ENCODE measurements around the gene CCL16.

CCL16 gene

DNA sequence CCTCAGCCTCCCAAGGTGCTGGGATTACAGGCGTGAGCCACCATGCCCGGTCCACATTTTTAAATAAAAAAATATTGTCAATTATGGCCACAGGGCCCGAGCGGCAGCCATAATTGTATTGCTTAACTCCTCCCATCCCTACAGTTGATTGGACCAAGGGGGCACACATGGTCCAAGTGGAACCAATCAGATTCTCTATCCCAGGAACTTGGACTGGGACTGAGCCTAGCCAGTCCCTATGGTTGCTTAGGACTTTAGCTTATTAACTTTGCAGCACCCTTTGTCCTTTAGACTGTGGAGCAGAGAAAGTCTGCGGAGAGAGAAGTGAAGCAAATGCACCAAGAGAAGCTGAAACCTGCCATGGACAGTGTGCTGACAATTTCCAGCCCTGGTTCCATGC lies 45.2 kb downstream of the CCL16 start:
- no peak for DNase-seq (ENCODE audit: low spot score)

DNA sequence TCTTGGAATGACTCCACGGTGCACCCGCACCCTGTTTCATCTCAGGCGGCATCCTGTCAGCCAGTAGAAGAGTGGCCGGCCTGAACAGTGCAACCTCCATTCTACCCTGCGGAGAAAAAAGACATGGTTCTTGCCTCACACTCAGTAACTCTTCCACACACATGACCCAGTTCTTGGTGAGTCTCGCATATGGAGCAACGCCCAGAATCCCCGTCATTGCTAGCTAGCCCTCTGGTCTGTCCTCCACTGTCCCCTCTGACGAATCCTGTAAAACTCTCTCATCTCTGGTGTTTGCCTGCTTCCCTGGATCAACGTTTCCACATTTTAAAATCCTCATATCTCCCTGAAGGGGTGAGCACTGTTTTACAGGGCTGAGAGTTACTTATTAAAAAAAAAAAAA lies 46.5 kb downstream of the CCL16 start:
- no peak for DNase-seq (ENCODE audit: low spot score)

DNA sequence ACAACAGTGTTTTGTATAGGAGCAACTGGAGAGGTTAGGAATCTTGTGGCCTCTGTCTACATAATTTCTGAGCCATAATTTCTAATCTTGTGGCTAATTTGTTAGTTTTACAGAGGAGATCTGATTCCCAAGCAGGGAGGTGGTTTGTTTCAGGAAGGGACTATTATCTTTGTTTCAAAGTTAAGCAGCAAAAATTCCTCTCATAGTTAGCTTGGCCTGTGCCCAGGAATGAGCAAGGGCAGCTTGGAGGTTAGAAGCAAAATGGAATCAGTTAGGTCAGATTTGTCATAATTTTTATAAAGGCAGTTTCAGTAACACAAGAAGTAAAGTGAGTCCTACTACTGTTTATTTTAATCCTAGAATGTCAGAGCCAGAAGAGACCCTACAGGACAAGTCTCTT lies 48.7 kb downstream of the CCL16 start:
- no peak for DNase-seq (ENCODE audit: low spot score)

DNA sequence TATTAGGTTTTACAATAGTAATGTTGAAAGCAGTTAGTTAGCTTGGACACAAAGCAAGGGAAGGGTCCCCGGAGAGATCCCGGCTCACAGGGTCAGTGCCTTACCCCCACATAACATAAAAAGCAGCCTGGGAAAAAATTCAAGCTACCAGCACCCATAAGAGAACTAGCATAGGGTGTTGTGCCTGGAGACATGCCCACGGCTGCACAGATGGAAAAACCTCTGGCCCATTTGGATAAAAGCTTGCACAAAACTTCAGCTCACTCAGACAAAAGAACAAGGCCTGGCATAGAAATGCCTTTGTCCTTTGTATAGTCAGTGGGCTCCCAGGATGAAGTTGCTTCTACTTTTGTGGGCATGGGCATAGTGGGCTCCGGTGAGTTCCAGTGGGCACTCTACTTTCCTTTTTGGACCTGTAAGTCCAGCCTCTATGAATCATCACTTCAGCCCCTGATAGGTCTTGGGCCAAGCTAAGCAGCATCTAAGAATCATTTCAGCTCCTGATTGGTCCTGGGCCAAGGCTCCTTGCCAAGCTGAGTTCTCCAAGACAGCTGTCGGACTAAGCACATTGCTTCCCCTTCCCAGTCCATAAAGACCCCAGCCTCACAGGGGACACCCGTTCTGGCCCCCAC lies 49.4 kb downstream of the CCL16 start:
- DNase-seq (ENCODE audit: low spot score) = no peak

DNA sequence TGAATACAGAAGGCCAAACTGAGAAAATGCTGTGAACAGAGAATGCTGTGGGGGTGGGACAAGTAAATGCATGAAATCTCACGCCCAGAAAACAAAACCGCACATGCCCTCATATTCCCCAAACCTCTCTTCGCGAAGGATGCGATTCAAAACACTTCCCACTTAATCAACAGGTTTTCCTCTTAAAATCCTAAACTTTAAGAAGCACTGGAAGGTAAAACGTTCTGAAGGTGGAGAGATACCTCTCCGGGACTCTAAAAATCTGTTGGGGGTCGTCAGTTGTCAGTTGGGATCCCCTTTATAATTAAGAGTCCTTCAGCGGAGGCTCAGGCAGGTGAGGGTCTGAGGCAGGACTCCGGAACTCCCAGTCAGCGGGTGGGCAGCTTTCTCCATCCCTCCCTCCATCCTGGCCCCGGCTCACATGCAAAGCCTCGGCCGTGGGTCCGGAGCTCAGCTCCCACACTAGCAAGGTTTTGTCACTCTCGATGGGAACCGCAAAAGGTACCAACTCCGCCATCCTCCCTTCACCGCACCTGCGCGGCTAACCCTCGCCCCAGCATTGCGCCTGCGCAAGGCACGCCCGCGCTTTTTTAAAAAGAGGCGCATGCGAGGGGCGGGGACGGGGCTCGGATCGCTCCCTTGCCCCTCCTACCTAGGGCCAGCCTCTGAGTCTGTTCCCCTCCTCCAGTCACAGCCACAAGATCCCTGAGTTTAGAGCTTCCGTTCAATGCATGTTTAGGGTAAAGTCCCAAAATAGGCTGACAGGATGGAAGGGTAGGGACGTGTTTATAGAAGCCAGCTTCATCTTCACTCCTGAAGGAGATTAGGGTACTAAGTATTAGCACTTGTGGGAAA lies 50.9 kb downstream of the CCL16 start, which contains the start of gene RDM1:
RDM1 (minus strand) TSS at position 563 of the 855 bp plus-strand sequence; CDS start at position 517, 46 bp downstream.
- DNase-seq (ENCODE audit: low spot score) = peak; percentile 85

DNA sequence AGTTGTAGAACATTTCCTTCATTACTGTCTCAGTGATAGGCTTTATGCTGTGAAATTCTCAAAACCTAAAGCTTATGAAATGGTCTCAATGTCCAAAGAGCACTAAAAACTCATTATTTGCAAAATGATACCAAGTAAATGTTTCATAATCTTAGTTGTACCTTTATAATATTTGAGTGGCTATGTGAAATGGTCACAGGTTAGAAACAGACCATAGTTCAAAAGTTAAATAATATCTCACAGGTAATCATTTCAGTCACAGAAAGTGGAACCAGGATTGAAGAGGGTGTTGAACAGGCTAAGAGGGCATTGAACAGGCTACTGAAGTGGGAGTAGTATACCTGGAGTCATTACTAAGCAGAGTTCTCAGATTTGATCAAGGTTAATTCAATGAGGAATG lies 53.6 kb downstream of the CCL16 start:
- DNase-seq (ENCODE audit: low spot score) = no peak
